Lung (tissue), 12 donors: Measurements from ENCODE around the gene SLC6A13. TPM values are rescaled to one million over a fixed set of nuclear protein-coding genes. Genes with fewer than 3 reads are reported as not detected.

Experiments used
- ATAC-seq: fragments of 200-7000 bp; cut with Tn5 transposase; one replicate; pipeline ENCODE4 v1.9.1; 2020; ENCODE audit warnings: moderate number of reproducible peaks; ENCODE audit not compliant: insufficient read depth, low FRiP score
- DNase-seq, 3 donors: peaks; one replicate each; pipeline ENCODE4 v3.0.0-alpha.2; 2013 to 2017
- H3K27ac ChIP-seq, 2 donors: one replicate each; pipeline ENCODE4 v1.5.1; 2013; ENCODE audit warnings: mild to moderate bottlenecking in 2 of 2, moderate library complexity in 2 of 2, control low read depth in 1 of 2, inconsistent platforms in 1 of 2, low read depth in 1 of 2, low read length in 1 of 2
- H3K27me3 ChIP-seq, 3 donors: one replicate each; pipeline ENCODE4 v1.5.1; 2013; ENCODE audit warnings: low read length in 2 of 3; ENCODE audit not compliant: control insufficient read depth in 3 of 3, insufficient read depth in 3 of 3
- H3K36me3 ChIP-seq, 4 donors: one replicate each; pipeline ENCODE4 v1.5.1; 2013; ENCODE audit warnings: low read length in 4 of 4, mild to moderate bottlenecking in 1 of 4, moderate library complexity in 1 of 4; ENCODE audit not compliant: control insufficient read depth in 4 of 4, insufficient read depth in 4 of 4
- H3K4me1 ChIP-seq, 5 donors: one replicate each; pipeline ENCODE4 v1.5.1; 2013; ENCODE audit warnings: low read length in 5 of 5, mild to moderate bottlenecking in 2 of 5, moderate library complexity in 1 of 5; ENCODE audit not compliant: control insufficient read depth in 5 of 5, insufficient read depth in 5 of 5
- H3K4me3 ChIP-seq: one replicate; pipeline ENCODE4 v1.5.1; 2013; ENCODE audit warnings: mild to moderate bottlenecking, control low read depth, moderate library complexity
- H3K9ac ChIP-seq, 2 donors: one replicate each; pipeline ENCODE4 v1.5.1; 2013; ENCODE audit warnings: low read length in 2 of 2, control low read depth in 1 of 2; ENCODE audit not compliant: insufficient read depth in 1 of 2
- H3K9me3 ChIP-seq, 4 donors: one replicate each; pipeline ENCODE4 v1.5.1; 2013; ENCODE audit warnings: low read length in 3 of 4, mild to moderate bottlenecking in 1 of 4, moderate library complexity in 1 of 4; ENCODE audit not compliant: control insufficient read depth in 4 of 4, insufficient read depth in 3 of 4
- CTCF ChIP-seq: IDR thresholded peaks from 2 replicates; pipeline ENCODE4 v1.5.1; 2012; ENCODE audit warnings: mild to moderate bottlenecking; ENCODE audit errors: control extremely low read depth, extremely low read depth
- WGBS, 2 donors: extraction: QIAGEN DNeasy Blood & Tissue Kit; methylation state at CpG; one replicate each; pipeline ENCODE4 v1.1.7; 2013; 5-methylcytosine and 5-hydroxymethylcytosine counted together
- polyA plus RNA-seq, 2 donors: library from polyadenylated mRNA; stranded (reverse); fragments of 200-250 nt; gene quantifications; one replicate each; pipeline ENCODE4 v1.2.1, GENCODE V29; 2013
- total RNA-seq, 2 donors: library from RNA; depleted of rRNA in 1 of 2; stranded (reverse); fragments of >200 nt in 1 of 2; gene quantifications; one replicate each; pipeline ENCODE4 v1.2.1, GENCODE V29; 2014 to 2021
- donor health status: control.
- donor health status: control.
- donor health status: Bipolar disorder and iron deficiency.
- donor health status: healthy.
- donor health status: DM: yes; HTN: yes; CAD: no.

Gene SLC6A13
- total and polyA plus RNA-seq, 4 donors: 0.46 to 2.4 (median 1.0) TPM

- no peak for DNase-seq
- 60 to 74% methylated on average over 15 of the region's 15 CpGs for WGBS, 2 donors
- Histone ChIP-seq H3K36me3 (no peaks in the 10 kb centered on the region), H3K4me3 (no peak overlapping the region), H3K27ac (no peak overlapping the region), H3K9ac (no peak overlapping the region), H3K27me3 (no peaks in the 10 kb centered on the region), H3K9me3 (no peaks in the 10 kb centered on the region), H3K4me1 (peaks cover 0 to 27% (median 9%) of the 10 kb centered on the region in 5 donors)
- TF ChIP-seq CTCF: no peak
- no peak for ATAC-seq
Observed at GRCh38 chr12:172732-173161, 89.9 kb downstream of the SLC6A13 start.

GRCh38 chr12:171743-172676, 90.6 kb downstream of the SLC6A13 start:
- Histone ChIP-seq H3K4me3 (no peak overlapping the region), H3K9ac (no peak overlapping the region), H3K36me3 (no peaks in the 10 kb centered on the region), H3K27ac (no peak overlapping the region), H3K9me3 (no peaks in the 10 kb centered on the region), H3K4me1 (peaks cover 0 to 27% (median 9%) of the 10 kb centered on the region in 5 donors), H3K27me3 (no peaks in the 10 kb centered on the region)
- no peak for TF ChIP-seq CTCF
- no peak for ATAC-seq
- WGBS, 2 donors: 48% methylated on average over 18 of the region's 18 CpGs
- no peak for DNase-seq

- Histone ChIP-seq H3K4me3 (no peak overlapping the region), H3K27me3 (no peaks in the 10 kb centered on the region), H3K27ac (no peak overlapping the region), H3K9me3 (no peaks in the 10 kb centered on the region), H3K9ac (no peak overlapping the region), H3K4me1 (peaks cover 0 to 22% (median 5%) of the 10 kb centered on the region in 5 donors), H3K36me3 (no peaks in the 10 kb centered on the region)
- TF ChIP-seq CTCF: no peak
- ATAC-seq (no peak), DNase-seq (no peak)
- 87 to 88% methylated on average over 10 of the region's 10 CpGs for WGBS, 2 donors
Observed at GRCh38 chr12:171276-171675, 91.4 kb downstream of the SLC6A13 start.

Other genes starting within 250 kb of the SLC6A13 start
- 1 to 10 TPM in 1 of 2 donors, under 1 TPM in 1; 0.51 to 7.5 TPM for gene IQSEC3, start 196.1 kb downstream of the SLC6A13 start, total RNA-seq
- gene IQSEC3, start 196.1 kb downstream of the SLC6A13 start, polyA plus RNA-seq: 1 to 10 TPM in 1 of 2 donors, under 1 TPM in 1; 0.29 to 2.5 TPM
- gene SLC6A12, start 48.7 kb downstream of the SLC6A13 start, total RNA-seq: 1 to 10 TPM; 4.1 to 4.5 TPM
- 1 to 10 TPM; 1.7 to 2.1 TPM for gene SLC6A12, start 48.7 kb downstream of the SLC6A13 start, polyA plus RNA-seq
- gene KDM5A, start 126.5 kb upstream of the SLC6A13 start, total RNA-seq: 100 to 1,000 TPM in 1 of 2 donors, 10 to 100 TPM in 1; 60.7 to 101 TPM
- gene KDM5A, start 126.5 kb upstream of the SLC6A13 start, polyA plus RNA-seq: 10 to 100 TPM in 1 of 2 donors, 1 to 10 TPM in 1; 6.2 to 11.6 TPM
- gene CCDC77, start 138.8 kb upstream of the SLC6A13 start, total RNA-seq: 10 to 100 TPM in 1 of 2 donors, 1 to 10 TPM in 1; 5.6 to 20.6 TPM
- gene CCDC77, start 138.8 kb upstream of the SLC6A13 start, polyA plus RNA-seq: 1 to 10 TPM; 3.2 to 4.5 TPM
- gene B4GALNT3, start 197.1 kb upstream of the SLC6A13 start, total RNA-seq: 10 to 100 TPM in 1 of 2 donors, 1 to 10 TPM in 1; 1.7 to 36.1 TPM
- gene B4GALNT3, start 197.1 kb upstream of the SLC6A13 start, polyA plus RNA-seq: 10 to 100 TPM in 1 of 2 donors, 1 to 10 TPM in 1; 8.8 to 17.2 TPM